ENCODE results near the gene VPS26B.
"Not testable (repeated sequence)": the region's sequence is repeated elsewhere in the genome, so short reads cannot be mapped to it uniquely, and the experiment has no call there.

The VPS26B gene

DNA sequence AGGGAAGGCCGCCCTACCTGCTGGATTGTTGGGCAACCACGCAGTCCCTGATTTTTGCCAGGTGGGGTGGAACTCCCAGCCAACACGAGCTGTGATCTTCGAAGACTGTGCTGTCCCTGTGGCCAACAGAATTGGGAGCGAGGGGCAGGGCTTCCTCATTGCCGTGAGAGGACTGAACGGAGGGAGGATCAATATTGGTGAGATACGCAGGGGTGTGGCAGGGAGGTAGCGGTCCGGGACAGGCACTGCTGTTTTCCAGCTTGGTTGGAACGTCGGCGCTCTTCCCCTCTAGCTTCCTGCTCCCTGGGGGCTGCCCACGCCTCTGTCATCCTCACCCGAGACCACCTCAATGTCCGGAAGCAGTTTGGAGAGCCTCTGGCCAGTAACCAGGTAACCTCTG lies 36.5 kb downstream of the VPS26B start:
- DNase-seq: no peak

DNA sequence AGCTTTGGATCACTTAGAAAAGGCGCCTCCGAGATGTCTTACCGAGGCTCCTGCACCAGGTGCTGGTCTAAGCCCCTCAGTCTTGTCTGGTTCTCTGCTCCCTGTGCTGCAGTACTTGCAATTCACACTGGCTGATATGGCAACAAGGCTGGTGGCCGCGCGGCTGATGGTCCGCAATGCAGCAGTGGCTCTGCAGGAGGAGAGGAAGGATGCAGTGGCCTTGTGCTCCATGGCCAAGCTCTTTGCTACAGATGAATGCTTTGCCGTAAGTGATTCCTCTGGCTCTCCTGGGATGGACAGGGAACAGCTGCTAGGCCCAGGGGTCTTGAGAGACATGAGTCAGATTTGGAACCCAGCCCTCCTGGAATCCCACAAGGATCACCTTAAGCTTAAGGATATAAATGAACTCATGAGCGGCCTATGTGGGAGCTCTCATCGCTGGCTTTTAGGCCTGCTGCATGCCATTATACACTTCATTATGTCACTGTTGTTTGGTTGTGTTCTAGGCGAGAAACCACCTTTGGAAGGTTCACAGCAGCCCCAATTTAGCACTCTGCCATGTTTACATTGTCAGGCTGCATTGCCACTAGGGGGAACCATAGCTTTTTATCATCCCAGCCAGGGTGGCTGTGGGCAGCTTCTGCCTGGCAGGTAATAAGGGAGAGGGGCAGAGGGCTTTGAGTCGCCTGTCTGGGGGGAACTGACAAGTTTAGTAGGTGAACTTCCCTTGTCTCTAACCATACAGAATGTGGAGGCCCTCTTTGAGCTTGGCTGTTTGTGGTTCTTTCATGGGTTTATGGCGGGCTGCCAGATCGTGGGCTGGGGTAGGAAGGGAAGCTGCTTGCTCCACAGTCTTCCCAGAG lies 37.4 kb downstream of the VPS26B start:
- DNase-seq: no peak

DNA sequence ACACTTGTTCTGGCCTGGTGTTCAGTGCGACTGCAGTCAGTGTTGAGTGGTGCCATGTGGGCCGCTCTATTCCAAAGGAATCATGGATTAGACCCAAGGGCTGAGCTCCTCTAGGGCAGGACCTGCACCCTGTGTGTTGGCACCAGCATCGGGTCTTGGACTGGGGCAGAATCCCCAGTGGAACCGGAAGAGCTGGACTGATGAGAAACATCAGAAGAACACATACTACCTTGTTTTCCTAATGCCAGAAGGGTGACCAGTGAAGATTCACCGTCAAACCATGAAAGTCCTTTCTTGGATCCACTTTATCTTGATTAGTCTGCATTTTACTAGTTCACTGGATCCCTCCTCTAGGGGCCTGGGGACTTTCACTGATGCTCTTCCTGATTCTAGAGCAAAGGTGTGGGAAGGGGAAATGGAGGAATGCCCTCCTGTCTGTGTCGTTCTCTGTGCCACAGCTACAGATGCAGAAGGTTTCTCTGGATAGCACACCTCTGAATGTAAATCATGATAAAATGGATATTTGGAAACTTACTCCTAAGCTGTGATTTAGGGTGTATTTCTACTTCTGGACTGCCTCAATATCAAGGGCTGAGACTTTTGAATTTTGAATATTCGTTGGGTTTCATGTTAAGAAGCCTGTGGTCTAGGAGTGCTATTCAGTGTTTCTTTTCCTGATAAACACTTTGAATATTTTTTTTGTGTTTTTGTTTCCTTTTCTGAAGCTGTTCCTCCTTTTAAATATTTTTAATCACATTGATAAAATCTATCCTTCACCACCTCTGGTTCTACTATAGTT lies 40.7 kb downstream of the VPS26B start:
- no peak for DNase-seq

DNA sequence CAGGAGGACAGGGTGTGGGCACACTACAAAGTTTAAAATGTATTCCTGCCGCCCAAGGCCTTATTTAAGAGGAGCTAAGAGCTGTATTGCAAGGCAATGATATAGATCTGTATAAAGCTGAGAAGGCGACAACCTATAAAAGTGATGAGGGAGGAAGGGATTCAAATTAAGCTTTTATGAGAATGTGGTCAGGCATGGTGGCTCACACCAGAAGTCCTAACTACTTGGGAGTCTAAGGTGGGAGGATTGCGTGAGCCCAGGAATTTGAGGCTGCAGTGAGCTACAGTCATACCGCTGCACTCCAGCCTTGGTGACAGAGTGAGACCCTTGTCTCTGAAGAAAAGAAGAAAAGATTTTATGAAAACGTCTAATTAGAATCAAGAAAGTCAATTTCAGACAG lies 42.0 kb downstream of the VPS26B start:
- DNase-seq: no peak

DNA sequence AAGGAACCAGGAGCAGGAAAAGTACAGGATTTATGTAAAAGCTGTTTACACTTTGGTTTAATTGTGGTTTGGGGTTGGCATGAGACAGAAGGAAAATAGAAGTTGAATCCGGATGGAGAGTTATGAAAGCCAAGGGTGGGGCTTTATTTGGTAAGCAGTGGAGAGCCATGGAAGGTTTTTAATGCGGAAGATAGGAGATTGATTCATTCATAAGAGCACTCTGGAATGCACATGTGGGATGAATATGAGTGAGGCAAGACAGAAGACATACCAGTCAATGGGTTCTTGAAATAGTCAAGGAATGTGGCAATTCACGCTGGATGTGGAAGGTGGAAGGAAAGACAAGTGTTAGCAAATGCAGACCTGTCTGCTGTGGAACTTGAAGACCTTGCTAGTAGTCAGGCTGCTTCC lies 42.4 kb downstream of the VPS26B start:
- DNase-seq: no peak

DNA sequence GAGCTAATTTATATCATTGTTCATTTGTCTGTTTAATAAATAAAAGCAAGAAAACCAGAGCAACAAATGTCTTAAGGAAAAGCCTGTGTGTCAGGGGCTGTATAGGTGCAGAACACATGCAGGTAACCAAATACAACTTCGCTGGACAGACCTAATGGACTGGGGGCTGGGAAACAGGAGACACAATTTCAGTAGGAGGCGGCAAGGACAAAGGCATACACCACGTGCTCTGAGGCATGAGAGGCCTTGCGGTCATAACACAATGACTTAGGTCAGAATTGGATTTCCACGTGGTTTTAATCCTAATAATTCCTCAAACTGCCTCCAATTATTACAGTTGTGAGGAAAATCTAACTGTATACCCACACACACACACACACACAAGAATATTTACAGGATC lies 43.0 kb downstream of the VPS26B start:
- DNase-seq: no peak

DNA sequence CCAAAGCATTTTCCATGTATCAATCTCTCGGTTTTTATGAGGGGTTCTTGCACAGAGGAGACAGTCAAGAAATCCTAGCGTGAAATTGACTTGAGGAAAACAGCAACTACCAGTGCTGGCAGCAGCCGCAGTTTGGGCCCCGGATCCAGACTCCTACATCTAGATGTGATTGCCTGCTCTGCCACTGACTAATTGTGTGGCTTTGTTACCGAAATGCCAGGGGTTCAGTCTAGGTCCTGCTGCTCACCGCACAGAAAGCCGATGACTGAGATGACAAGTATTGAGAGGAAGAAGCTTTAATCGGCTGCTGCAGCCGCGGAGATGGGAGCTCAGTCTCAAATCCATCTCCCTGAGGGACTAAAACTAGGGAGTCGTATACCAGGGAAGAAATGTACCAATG lies 43.5 kb downstream of the VPS26B start:
- DNase-seq: no peak

DNA sequence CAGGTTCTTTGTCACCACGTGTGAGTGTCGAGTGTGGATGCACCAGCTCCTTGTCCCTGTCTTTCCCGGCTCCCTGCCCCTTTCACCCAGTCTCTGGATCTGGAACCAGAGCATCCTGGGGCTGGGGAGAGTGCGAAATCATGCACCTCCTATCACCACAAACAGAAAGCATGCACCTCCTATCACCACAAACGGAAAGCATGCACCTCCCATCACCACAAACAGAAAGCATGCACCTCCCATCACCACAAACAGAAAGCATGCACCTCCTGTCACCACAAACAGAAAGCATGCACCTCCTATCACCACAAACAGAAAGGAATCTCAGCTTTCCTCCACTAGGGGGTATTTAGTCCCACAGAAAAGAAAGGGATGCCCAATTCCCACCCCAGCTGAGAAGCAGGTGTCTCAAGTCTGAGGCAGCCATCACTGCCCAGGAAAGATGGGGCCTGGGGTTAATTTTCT lies 45.8 kb downstream of the VPS26B start:
- DNase-seq: no peak

DNA sequence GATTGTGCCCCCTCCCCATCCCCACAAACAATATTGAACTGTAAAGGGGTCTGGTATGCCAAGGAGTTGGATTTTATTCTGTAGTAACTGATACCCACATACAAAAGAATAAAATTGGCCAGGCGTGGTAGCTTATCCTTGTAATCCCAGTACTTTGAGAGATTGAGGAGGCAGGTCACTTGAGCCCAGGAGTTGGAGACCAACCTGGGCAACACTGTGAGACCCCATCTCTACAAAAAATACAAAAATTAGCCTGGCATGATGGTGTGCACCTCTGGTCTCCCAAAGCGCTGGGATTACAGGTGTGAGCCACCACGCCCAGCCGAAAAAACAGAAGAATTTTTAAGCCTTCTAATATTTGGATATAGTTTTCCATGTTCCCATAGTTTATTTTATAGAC lies 47.5 kb downstream of the VPS26B start:
- DNase-seq: no peak

DNA sequence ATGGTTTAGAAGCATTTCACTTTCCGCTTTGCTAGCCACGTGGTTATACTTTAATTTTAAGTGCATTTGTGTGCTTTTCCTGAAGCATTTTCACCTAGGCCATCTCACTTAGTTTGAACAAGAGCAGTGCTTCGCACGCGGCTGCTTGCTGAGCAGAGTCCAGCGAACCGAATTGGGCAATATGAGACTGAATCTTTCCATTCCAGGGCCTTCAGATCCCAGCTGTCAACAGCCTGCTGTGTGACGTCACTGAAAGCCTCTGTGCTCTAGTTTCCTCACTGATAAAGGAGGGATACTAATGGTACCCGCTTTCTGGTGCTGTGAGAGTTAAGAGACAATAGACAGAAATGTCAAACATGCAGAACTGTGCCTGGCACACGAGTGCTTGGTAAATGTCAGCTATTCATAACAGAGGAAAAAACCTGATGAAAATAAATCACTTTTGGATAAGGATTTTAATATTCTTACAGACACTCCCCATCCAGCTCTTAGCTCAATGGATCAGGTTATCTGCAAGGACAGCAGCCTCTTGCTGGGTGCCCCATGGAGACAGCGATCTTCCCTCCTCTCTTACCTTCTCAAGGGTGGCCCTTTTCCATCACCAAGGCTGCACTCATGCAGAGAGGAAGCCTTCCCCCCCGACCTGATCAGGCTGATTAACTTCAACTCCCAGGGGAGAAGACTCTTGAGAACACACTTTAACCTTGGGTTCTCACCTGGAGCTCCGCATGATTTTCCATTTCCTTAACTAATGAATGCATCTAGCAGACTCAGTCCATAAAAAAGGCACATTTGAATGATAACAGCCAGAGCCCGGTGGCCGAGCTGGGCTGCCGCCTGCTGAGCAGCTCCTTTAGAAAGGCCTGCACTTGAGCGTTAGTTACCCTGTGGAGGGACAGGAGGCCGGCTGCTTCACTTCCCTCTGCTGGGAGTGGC lies 48.2 kb downstream of the VPS26B start:
- DNase-seq: no peak

DNA sequence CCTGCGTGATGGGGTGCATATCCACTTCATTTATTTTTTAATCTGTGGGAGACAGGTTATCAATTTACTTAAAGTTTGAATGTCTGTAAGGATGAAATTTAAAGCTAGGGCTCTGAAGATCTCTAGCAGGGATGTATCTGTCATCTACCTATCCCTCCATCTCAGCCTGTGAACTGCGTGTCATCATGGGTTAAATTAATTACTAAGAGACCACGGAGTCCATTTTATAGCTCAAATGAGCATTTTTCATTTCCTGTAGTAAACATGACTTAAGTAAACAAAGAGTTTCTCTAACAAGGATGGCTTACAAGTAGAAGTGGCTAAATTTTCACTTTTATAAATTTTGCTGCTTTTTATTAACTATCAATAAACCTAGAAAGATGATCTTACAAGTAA lies 48.8 kb downstream of the VPS26B start:
- no peak for DNase-seq

DNA sequence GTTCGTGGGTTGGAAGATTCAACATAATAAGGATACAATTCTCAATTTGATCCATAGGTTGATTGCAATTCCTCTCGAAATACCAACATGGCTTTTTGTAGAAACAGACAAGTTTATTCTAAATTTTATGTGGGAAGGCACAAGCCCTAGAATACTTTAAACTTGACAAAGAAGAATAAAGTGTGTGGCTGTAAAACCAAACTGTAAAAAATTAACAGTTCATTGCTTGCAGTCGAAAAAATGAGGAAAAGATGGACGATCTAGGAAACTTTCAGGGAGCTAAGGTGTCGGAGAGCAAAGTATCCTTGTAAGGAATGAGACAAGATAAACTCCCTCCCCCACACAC lies 50.7 kb downstream of the VPS26B start:
- no peak for DNase-seq

DNA sequence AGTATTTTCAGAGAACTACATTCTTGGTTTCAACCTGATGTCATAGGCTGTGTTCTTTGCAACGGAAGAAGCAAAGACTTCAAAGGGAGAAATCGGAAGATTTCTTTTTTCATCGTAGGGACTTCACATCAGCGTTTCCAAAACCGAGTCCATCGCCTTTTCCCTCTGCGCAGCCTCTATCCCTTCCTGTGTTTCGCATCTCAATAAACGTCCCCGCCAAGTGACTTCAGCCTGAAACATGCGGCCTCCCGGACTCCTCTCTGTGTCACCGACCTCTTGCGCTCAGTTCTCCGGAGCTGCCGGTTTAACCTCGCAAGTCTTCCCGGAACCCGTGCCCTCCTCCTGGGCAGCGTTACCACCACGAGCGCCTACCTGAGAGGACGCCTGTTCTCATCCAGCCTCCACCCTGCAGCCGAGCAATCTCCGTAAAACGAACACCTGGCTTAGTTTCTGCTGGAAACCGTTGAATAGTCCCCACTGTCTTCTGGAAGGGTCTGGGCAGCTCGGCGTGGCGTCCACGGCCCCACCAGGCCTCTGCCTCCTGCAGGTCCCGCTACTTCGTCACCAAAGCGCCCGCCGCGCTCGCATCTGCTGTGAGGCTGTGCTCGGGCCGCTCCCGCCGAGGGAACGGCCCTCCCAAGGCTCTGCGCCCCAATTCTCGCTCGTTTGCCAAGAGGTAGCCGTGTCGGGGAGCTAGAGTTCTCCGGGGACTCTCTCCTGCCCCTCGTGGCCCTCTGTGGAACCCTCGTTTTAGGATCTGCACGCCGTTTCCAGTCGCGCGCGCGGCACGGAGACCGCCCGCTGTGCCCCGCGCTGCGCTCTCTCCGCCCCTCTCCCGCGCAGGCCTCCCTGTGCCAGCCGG lies 51.3 kb downstream of the VPS26B start, which contains the start of gene GLB1L3:
TSS of gene GLB1L3 (plus strand) at position 846 of the 862 bp plus-strand sequence. CDS start 362 bp downstream, outside the sequence.
- DNase-seq: no peak

DNA sequence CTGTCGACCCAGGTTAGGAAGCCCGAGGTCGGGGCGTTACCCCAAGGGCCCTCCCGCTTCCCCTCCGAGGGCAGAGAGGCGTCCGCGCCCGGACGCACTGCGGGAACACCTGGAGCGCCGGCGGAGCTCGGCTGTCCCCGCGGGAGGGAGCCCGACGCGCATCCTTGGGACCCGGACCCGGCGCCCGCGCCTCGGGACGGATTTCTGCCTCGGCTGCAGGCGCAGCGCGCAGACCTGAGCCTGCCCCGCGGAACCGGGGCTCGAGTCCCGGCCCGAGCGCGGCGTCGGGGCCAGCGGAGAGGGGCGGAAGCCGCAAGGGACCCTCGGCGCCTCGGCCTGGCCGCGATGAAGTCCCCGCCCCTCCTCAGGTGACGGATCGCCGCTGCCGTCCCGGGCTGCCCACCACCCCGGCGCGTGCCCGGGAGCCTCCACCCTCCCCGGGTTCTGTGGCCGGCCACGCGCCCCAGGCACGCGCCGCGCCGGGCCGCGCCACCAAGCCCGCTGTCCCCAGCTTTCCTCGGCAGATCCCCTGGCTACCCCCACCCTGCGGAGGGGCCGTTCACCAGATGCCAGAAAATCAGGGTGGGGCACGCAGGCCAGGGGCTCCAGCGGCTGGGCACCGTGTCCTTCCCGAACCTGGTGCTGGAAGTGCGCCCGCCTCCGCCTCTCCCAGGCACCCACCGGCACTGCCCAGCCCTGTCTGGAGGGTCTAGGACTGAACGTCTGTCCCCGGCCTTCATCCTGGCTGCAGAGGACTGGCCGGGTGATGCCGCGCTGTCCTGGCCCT lies 52.1 kb downstream of the VPS26B start:
- DNase-seq: no peak

DNA sequence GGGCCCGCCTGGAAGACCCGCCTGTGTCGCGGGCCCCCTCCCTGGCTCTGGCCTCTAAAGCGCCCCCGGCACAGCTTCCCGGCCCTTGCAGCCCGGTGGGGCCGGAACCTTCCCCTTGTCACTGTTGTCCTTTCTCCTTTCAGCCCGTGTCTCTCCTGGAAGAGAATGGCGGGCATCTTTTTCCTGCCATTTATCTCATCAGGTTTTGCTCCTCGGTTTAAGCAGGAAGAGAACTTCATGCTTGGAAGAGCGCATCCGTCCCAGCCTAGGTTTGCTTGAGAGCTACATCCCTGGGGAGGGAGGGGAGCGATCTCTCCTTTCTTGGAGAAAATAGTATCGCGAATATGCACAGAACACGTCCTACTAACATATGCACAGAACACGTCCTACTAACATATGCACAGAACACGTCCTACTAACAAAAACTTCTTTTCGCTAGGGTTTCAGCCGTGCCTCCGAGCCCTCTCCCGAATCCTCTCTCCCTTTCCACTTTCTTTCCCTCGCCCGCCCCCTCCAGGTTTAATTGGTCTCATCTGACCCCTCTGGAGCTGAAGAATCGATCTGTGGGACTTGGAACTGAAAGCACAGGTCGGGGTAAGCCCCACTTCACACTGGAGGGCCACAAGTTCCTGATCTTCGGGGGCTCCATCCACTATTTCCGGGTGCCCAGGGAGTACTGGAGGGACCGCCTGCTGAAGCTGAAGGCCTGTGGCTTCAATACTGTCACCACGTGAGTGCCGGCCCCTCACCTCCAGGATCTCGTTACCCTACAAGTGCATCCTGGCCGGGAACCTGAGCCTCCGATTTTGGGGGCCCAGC lies 52.9 kb downstream of the VPS26B start:
- DNase-seq: no peak

DNA sequence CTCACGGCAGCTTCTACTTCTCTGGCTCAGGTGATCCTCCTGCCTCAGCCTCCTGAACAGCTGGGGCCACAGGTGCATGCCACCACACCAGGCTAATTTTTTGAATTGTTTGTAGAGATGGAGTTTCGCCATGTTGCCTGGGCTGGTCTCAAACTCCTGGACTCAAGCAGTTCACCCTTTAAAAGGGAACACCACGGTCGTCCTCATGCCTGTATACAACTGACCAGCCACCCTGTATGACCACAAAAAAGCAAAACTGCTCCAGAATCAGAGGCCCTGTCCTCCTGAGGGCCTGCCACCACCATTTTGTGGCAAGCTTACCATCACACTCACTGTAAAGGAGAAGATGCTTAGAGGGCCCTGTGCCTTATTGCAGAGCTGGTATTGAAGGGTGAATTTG lies 53.9 kb downstream of the VPS26B start:
- DNase-seq: no peak

DNA sequence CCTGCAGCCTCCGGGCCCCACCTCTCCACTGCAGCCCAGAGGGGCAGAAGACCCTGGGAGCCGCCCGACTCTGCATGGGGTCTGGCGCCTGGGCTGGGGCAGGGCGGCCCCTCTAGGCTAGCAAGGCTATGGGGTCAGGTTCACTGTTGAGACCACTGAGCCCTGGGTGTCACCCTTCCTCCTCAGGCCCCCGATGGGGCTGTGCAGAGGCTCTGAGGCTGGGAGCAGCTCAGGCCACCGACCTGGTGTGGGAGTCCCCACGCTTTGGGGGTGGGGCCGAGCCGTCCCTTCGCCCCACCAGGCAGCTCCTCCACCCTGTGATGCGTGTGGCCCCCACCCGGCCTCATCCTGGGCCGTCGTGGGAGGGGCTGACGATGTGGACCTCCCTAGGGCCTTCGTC lies 57.2 kb downstream of the VPS26B start:
- DNase-seq: not testable (repeated sequence)

DNA sequence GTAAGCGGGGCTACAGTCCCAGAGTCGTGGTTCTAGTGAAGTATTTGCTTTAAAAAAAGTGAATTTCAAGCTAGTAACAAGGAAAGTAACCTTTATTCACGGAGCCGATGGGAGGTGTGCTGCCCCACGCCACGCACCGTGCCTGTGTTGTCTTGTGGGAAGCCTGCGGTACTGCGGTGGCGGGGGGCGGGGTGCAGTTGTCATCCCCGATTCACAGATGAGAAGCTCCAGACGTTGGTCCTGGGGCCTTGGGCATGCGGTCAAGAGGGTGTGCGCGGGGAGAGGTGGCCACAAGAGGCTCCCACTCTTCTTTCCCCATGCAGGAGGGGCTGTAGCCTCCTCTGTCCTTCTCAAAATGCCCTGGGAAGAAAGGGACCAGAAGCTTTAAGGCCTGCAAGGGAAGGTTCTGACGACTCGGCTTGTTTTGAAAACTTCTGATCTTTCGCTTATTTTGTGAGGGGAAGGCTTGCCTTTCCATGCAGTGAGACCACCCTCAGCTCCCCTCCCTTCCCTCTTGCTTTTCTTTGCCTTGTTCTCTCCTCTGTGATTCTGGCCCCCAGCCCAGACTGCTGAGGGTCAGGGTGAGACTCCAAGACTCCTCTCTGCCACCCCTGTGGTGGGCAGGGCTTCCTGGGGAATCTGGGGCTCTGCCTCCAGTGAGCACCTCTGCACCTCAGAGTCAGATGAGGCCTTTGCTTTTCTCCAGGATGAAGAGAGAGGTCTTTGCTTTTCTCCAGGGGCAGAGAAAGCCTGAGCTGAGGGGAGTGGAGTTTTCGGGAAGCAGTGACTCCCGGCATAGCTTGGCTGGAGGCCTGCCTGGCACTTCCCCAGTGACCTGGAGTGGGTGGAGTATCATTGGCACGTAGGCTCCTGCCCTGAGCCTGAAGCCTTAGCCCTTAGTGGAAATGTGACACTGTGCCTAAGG lies 57.9 kb downstream of the VPS26B start:
- DNase-seq: no peak
